NB4 (cell line): ENCODE results near the gene LPCAT1.

ENCODE experiments used
- POLR2A ChIP-seq: IDR thresholded peaks from 2 replicates; pipeline ENCODE4 v1.6.1; 2011; ENCODE audit warnings: mild to moderate bottlenecking; ENCODE audit not compliant: insufficient read length; ENCODE audit errors: extremely low read depth
- TF ChIP-seq, protein P1 (sequence below): IDR thresholded peaks from one replicate; pipeline ENCODE4 v1.5.1; 2012; ENCODE audit warnings: low read depth, low read length

DNA sequence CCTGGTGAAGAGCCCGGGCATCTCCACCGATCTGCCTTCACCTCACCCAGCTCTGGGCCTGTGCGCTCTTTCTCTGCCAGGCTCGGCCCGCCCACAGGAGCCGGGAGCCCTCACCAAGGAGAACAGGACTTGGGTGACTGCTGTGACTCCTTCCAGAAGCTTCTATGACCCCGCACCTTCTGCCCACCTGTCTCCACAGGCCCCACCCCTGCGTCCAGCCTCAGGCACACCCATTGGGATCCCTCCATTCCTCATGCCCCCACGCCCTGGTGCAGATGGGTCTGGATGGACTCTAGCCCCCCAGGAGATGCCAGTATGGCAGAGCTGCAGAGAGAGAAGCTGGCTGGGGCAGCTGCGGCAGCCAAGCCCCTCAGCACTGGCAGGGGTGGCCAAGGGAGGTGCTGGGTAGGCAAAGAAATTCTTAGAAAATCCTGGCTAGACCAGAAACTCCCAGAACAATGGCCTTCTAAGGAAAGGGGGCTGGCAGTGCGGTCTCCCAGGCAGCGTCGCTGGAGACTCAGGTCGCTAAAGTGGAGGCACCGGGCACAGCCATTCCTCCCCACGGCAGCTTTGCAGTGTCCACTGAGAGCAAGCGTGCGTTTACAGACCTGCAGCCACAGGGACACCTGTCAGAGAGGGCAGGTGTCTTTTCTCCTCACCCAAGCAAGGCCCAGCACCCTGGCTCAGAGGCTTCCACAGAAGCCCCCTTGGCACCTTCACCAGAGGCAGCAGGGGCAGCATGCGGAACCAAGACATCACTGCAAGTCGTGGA is 17.3 kb downstream of the LPCAT1 start:
- TF ChIP-seq POLR2A = no peak
- TF ChIP-seq, protein P1, sequence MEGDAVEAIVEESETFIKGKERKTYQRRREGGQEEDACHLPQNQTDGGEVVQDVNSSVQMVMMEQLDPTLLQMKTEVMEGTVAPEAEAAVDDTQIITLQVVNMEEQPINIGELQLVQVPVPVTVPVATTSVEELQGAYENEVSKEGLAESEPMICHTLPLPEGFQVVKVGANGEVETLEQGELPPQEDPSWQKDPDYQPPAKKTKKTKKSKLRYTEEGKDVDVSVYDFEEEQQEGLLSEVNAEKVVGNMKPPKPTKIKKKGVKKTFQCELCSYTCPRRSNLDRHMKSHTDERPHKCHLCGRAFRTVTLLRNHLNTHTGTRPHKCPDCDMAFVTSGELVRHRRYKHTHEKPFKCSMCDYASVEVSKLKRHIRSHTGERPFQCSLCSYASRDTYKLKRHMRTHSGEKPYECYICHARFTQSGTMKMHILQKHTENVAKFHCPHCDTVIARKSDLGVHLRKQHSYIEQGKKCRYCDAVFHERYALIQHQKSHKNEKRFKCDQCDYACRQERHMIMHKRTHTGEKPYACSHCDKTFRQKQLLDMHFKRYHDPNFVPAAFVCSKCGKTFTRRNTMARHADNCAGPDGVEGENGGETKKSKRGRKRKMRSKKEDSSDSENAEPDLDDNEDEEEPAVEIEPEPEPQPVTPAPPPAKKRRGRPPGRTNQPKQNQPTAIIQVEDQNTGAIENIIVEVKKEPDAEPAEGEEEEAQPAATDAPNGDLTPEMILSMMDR = no peak
